IMR-90 (cell line): ENCODE results near the gene CMTM6. TPM values are rescaled to one million over a fixed set of nuclear protein-coding genes. Genes with fewer than 3 reads are reported as not detected.

Experiments
- ATAC-seq: fragments of 200-7000 bp; cut with Tn5 transposase; 2 replicates; pipeline ENCODE4 v1.9.1; 2020; ENCODE audit warnings: low read depth, mild to moderate bottlenecking, moderate library complexity
- BruUV-seq: library from RNA; stranded (reverse); fragments of 400-500 nt; replicated peaks from 2 replicates; lab custom pipeline; 2021; lab: Mats Ljungman, UMichigan
- CTCF ChIA-PET: fragments of 300-600 bp; formaldehyde crosslinking; extraction: SDS; loops from one replicate; lab custom pipeline; 2021; ENCODE audit warnings: antibody characterized with exemption; lab: Yijun Ruan, JAX
- POLR2A ChIA-PET: fragments of 300-600 bp; sonication (Branson Sonifier 250); formaldehyde crosslinking; loops from one replicate; lab custom pipeline; 2022; ENCODE audit warnings: antibody characterized with exemption; ENCODE audit not compliant: unreplicated experiment; lab: Charles Lee
- DNase-seq: peaks from one replicate; pipeline ENCODE4 v3.0.0; 2013
- H2AFZ ChIP-seq: replicated peaks from 2 replicates; pipeline ENCODE3; 2013; ENCODE audit warnings: low read length, mild to moderate bottlenecking; ENCODE audit not compliant: poor library complexity
- H2AK5ac ChIP-seq: 2 replicates; pipeline ENCODE4 v1.6.1; 2013; ENCODE audit warnings: low read depth, low read length, inconsistent platforms
- H2AK9ac ChIP-seq: replicated peaks from 2 replicates; pipeline ENCODE3; 2013; ENCODE audit warnings: mild to moderate bottlenecking, low read depth, low read length, moderate library complexity; ENCODE audit not compliant: poor library complexity
- H2BK120ac ChIP-seq: 2 replicates; pipeline ENCODE4 v1.6.1; 2013; ENCODE audit warnings: low read depth, low read length, inconsistent platforms
- H2BK15ac ChIP-seq: 3 replicates; pipeline ENCODE4 v1.6.1; 2013; ENCODE audit warnings: low read depth, low read length, inconsistent platforms
- H2BK20ac ChIP-seq: 2 replicates; pipeline ENCODE4 v1.6.1; 2013; ENCODE audit warnings: low read depth, mild to moderate bottlenecking, inconsistent platforms, low read length, moderate library complexity
- H2BK5ac ChIP-seq: 2 replicates; pipeline ENCODE4 v1.6.1; 2013; ENCODE audit warnings: mild to moderate bottlenecking, low read depth, low read length, inconsistent platforms; ENCODE audit not compliant: poor library complexity, severe bottlenecking
- H3K14ac ChIP-seq: replicated peaks from 2 replicates; pipeline ENCODE4 v1.6.1; 2013; ENCODE audit warnings: low read depth, low read length, inconsistent platforms
- H3K18ac ChIP-seq: 2 replicates; pipeline ENCODE4 v1.6.1; 2013; ENCODE audit warnings: low read depth, low read length, control low read depth
- H3K23ac ChIP-seq: 2 replicates; pipeline ENCODE4 v1.6.1; 2013; ENCODE audit warnings: low read depth, low read length, inconsistent platforms
- H3K27ac ChIP-seq: 2 replicates; pipeline ENCODE4 v1.5.1; 2013; ENCODE audit warnings: mild to moderate bottlenecking, control low read depth, low read length; ENCODE audit not compliant: insufficient read depth
- H3K27me3 ChIP-seq: 2 replicates; pipeline ENCODE4 v1.6.1; 2013; ENCODE audit warnings: low read length; ENCODE audit not compliant: control insufficient read depth, insufficient read depth
- H3K36me3 ChIP-seq: 2 replicates; pipeline ENCODE4 v1.6.1; 2013; ENCODE audit warnings: low read length, mixed read lengths; ENCODE audit not compliant: control insufficient read depth, insufficient read depth
- H3K4ac ChIP-seq: 2 replicates; pipeline ENCODE4 v1.6.1; 2013; ENCODE audit warnings: low read depth, low read length, inconsistent platforms
- H3K4me1 ChIP-seq: 2 replicates; pipeline ENCODE4 v1.6.1; 2013; ENCODE audit warnings: low read length, mixed read lengths; ENCODE audit not compliant: control insufficient read depth, insufficient read depth
- H3K4me2 ChIP-seq: 2 replicates; pipeline ENCODE4 v1.6.1; 2013; ENCODE audit warnings: low read depth, mild to moderate bottlenecking, control low read depth, low read length, moderate library complexity
- H3K4me3 ChIP-seq: 2 replicates; pipeline ENCODE4 v1.5.1; 2013; ENCODE audit warnings: low read depth, mild to moderate bottlenecking, control low read depth, low read length, moderate library complexity; ENCODE audit not compliant: insufficient read depth
- H3K56ac ChIP-seq: 2 replicates; pipeline ENCODE4 v1.6.1; 2013; ENCODE audit warnings: low read length, inconsistent platforms; ENCODE audit not compliant: insufficient read depth; ENCODE audit errors: extremely low read depth
- H3K79me1 ChIP-seq, 2 experiments: 2 replicates each; pipeline ENCODE4 v1.6.1; 2013; ENCODE audit warnings: low read length in 2 of 2, inconsistent platforms in 1 of 2, low read depth in 1 of 2
- H3K9ac ChIP-seq: 2 replicates; pipeline ENCODE4 v1.6.1; 2013; ENCODE audit warnings: low read depth, low read length, control low read depth
- H3K9me1 ChIP-seq: 2 replicates; pipeline ENCODE4 v1.6.1; 2013; ENCODE audit warnings: low read length, inconsistent platforms; ENCODE audit not compliant: insufficient read depth
- H3K9me3 ChIP-seq: 2 replicates; pipeline ENCODE4 v1.6.1; 2013; ENCODE audit warnings: low read length; ENCODE audit not compliant: control insufficient read depth, insufficient read depth
- H4K20me1 ChIP-seq: 2 replicates; pipeline ENCODE4 v1.6.1; 2013; ENCODE audit warnings: low read length, inconsistent platforms; ENCODE audit not compliant: insufficient read depth
- H4K5ac ChIP-seq: 2 replicates; pipeline ENCODE4 v1.6.1; 2013; ENCODE audit warnings: mild to moderate bottlenecking, low read depth, low read length, control low read depth
- H4K8ac ChIP-seq, 2 experiments: 2 replicates each; pipeline ENCODE4 v1.6.1; 2013; ENCODE audit warnings: low read depth in 2 of 2, low read length in 2 of 2, control low read depth in 1 of 2, inconsistent platforms in 1 of 2
- H4K91ac ChIP-seq: 2 replicates; pipeline ENCODE4 v1.6.1; 2013; ENCODE audit warnings: low read depth, low read length, inconsistent platforms; ENCODE audit not compliant: insufficient read depth
- BHLHE40 ChIP-seq: fragments of 150-350 bp; IDR thresholded peaks from 2 replicates; pipeline ENCODE4 v1.6.1; 2016; ENCODE audit warnings: mild to moderate bottlenecking, low read depth, low read length
- CEBPB ChIP-seq: IDR thresholded peaks from 2 replicates; pipeline ENCODE4 v1.6.1; 2012; ENCODE audit warnings: low read depth, low read length, improper control_type of control experiment
- CTCF ChIP-seq: conservative IDR thresholded peaks from 2 replicates; pipeline ENCODE4 v1.5.1; 2012; ENCODE audit warnings: mild to moderate bottlenecking, low read depth, low read length, improper control_type of control experiment
- ELK1 ChIP-seq: fragments of 150-350 bp; IDR thresholded peaks from 2 replicates; pipeline ENCODE4 v1.6.1; 2016; ENCODE audit warnings: low read depth, mild to moderate bottlenecking, low read length, moderate library complexity, borderline replicate concordance
- FOS ChIP-seq: fragments of 150-350 bp; IDR thresholded peaks from 2 replicates; pipeline ENCODE4 v1.6.1; 2016; ENCODE audit warnings: low read depth, low read length
- MAFK ChIP-seq: IDR thresholded peaks from 2 replicates; pipeline ENCODE4 v1.6.1; 2012; ENCODE audit warnings: low read depth, low read length, improper control_type of control experiment
- MAZ ChIP-seq: IDR thresholded peaks from 2 replicates; pipeline ENCODE4 v1.6.1; 2012; ENCODE audit warnings: low read depth, mild to moderate bottlenecking, low read length, improper control_type of control experiment, moderate library complexity, borderline replicate concordance
- MXI1 ChIP-seq: IDR thresholded peaks from 2 replicates; pipeline ENCODE4 v1.6.1; 2012; ENCODE audit warnings: low read depth, mild to moderate bottlenecking, low read length, moderate library complexity, borderline replicate concordance
- NFE2L2 ChIP-seq: fragments of 150-350 bp; IDR thresholded peaks from 2 replicates; pipeline ENCODE4 v1.6.1; 2016; ENCODE audit warnings: low read depth, mild to moderate bottlenecking, low read length
- POLR2A ChIP-seq: IDR thresholded peaks from 2 replicates; pipeline ENCODE4 v1.6.1; 2012; ENCODE audit warnings: mild to moderate bottlenecking, low read depth, low read length
- RAD21 ChIP-seq: IDR thresholded peaks from 2 replicates; pipeline ENCODE4 v1.6.1; 2012; ENCODE audit warnings: low read length, improper control_type of control experiment
- RCOR1 ChIP-seq: IDR thresholded peaks from 2 replicates; pipeline ENCODE4 v1.6.1; 2012; ENCODE audit warnings: mild to moderate bottlenecking, low read length, improper control_type of control experiment; ENCODE audit not compliant: insufficient replicate concordance
- RFX5 ChIP-seq: IDR thresholded peaks from 2 replicates; pipeline ENCODE4 v1.8.0; 2012; ENCODE audit warnings: low read depth, mild to moderate bottlenecking, low read length, moderate library complexity
- SMC3 ChIP-seq: fragments of 150-350 bp; IDR thresholded peaks from 2 replicates; pipeline ENCODE4 v1.6.1; 2016; ENCODE audit warnings: low read depth, mild to moderate bottlenecking, antibody characterized with exemption, low read length, moderate library complexity
- USF2 ChIP-seq: fragments of 150-350 bp; IDR thresholded peaks from 2 replicates; pipeline ENCODE4 v1.6.1; 2017; ENCODE audit warnings: mild to moderate bottlenecking, antibody characterized with exemption, low read length, low read depth
- WGBS, 2 experiments: methylation state at CpG; one replicate each; pipeline versions ENCODE4 v1.1.5 to v1.1.7; 2013; ENCODE audit warnings: missing lambda C conversion rate in 2 of 2; ENCODE audit not compliant: insufficient read length in 1 of 2; ENCODE audit errors: extremely low coverage in 2 of 2; 5-methylcytosine and 5-hydroxymethylcytosine counted together
- dilution Hi-C: fragments of 300-500 bp; cut with HindIII; formaldehyde crosslinking; loops from one replicate; pipeline ENCODE4 v1.14.3; 2018; ENCODE audit warnings: low sequenced_read_pairs; ENCODE audit not compliant: unreplicated experiment
- in situ Hi-C: fragments of 300-500 bp; cut with MboI; formaldehyde crosslinking; loops from 3 replicates; pipeline ENCODE4 v1.14.3; 2019; ENCODE audit warnings: low sequenced_read_pairs, inconsistent platforms, mixed read lengths
- intact Hi-C: fragments of 100-400 bp; cut with micrococcal nuclease; formaldehyde crosslinking; loops from 2 replicates; pipeline ENCODE4 v1.10.0; 2022
- polyA plus RNA-seq, 3 experiments: library from polyadenylated mRNA; depleted of rRNA; stranded (reverse); fragments of >200 nt; gene quantifications; 2 replicates each; pipeline ENCODE4 v1.2.3, GENCODE V29; 2012; ENCODE audit warnings: low replicate concordance in 1 of 3
- total RNA-seq: library from RNA; depleted of rRNA; stranded (reverse); fragments of >200 nt; gene quantifications from 2 replicates; pipeline ENCODE4 v1.2.3, GENCODE V29; 2012

CMTM6 gene
- total and polyA plus RNA-seq, 2 of the 4 experiments (the other 2 are of a cell fraction): 29.4 to 36.6 TPM

- Histone ChIP-seq H3K4me3 (no peak overlapping the region), H3K9me1 (peaks cover 6% of the 10 kb centered on the region; the same call in 1 of the 2 replicates), H2BK5ac (no peak overlapping the region), H2BK15ac (no peak overlapping the region), H3K27me3 (no peaks in the 10 kb centered on the region), H3K36me3 (no peaks in the 10 kb centered on the region), H2BK120ac (no peak overlapping the region), H3K27ac (no peak overlapping the region), H3K9ac (no peak overlapping the region), H3K4me2 (no peak overlapping the region), H4K8ac (no peak overlapping the region), H2AK9ac (no peak overlapping the region), H4K91ac (no peak overlapping the region), H3K4me1 (peaks cover 10% of the 10 kb centered on the region), H3K4ac (no peak overlapping the region), H4K20me1 (0 out of 2 replicates have a peak, but pooled peaks cover 6% of the 10 kb centered on the region), H4K5ac (no peak overlapping the region), H3K9me3 (no peaks in the 10 kb centered on the region), H2AFZ (no peak overlapping the region), H2BK20ac (no peak overlapping the region), H2AK5ac (peak overlapping the region; percentile 55; the same call in 1 of the 2 replicates), H3K79me1 (no peaks in the 10 kb centered on the region; a peak in 1 of 4 replicates), H3K56ac (no peak overlapping the region), H3K23ac (peak overlapping the region; percentile 2; the same call in 1 of the 2 replicates), H3K18ac (no peak overlapping the region), H3K14ac (no peak overlapping the region)
- BruUV-seq: no TSS peak
- ATAC-seq: no peak
- 67% methylated on average over 1 of the region's 4 CpGs; no CpG with 5 or more reads in 1 of the 2 experiments for WGBS, 2 experiments
- dilution Hi-C loops (no loop called here), intact Hi-C loops (loop anchor here (5.0 kb wide), 1 partner anchor 50 kb away; no protein-coding TSS in a partner anchor), in situ Hi-C loops (no loop called here)
- ChIA-PET CTCF (interaction anchor here (1.5 kb wide), 1 partner anchor 16 kb away, joined by 6 read pairs; no protein-coding TSS in a partner anchor), POLR2A (no interaction called here)
- DNase-seq: no peak
- no peak for TF ChIP-seq MAZ
- no peak for TF ChIP-seq FOS
- TF ChIP-seq MXI1: no peak
- TF ChIP-seq POLR2A: no peak
- TF ChIP-seq MAFK: no peak
- TF ChIP-seq BHLHE40: no peak
- no peak for TF ChIP-seq RCOR1
- TF ChIP-seq SMC3: no peak
- TF ChIP-seq RFX5: no peak
- no peak for TF ChIP-seq NFE2L2
- no peak for TF ChIP-seq ELK1
- no peak for TF ChIP-seq USF2
- TF ChIP-seq CEBPB: no peak
- TF ChIP-seq CTCF: no peak
- no peak for TF ChIP-seq RAD21
Measured at GRCh38 chr3:32452009-32452408, 50.6 kb downstream of the CMTM6 start.
